Hematopoietic multipotent progenitor cell treated with erythropoietin and hydrocortisone succinate and interleukin-3 and kit ligand, for 4 days (in vitro differentiated cells): Measurements from ENCODE around the gene PCCA.
A peak's percentile ranks its signal among the peaks of the same experiment; 100 is the strongest.
"Not testable (repeated sequence)": the region's sequence is repeated elsewhere in the genome, so short reads cannot be mapped to it uniquely, and the experiment has no call there.

Source experiments
- DNase-seq: peaks from one replicate; pipeline ENCODE4 v3.0.0-alpha.2; 2015

PCCA gene

GRCh38 chr13:100560498-100561157, 471.7 kb downstream of the PCCA start:
- no peak for DNase-seq

GRCh38 chr13:100561158-100561499, 472.2 kb downstream of the PCCA start:
- DNase-seq, result no peak

- no peak for DNase-seq
Observed at GRCh38 chr13:100561599-100562204, 472.8 kb downstream of the PCCA start.

DNA sequence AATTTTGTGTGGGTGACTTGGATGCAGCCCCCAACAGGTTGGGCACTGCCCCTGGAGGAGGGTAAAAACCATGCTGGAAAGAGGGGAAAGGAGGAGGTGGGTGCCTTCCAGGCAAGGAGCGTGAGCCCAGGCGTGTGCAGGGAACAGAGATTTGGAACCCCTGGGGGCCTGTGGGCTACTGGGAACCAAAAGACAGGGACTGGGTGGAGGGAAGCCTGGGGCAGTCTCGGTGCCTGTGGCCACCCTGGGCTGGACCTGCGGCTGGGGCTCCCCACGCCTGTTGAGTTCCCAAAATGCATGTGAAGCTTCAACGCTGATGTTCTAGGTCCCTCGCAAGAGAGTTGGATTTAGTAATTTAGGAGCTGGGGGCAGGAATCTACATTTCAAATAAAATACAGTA, 474.9 kb downstream of the PCCA start:
- no peak for DNase-seq

- no peak for DNase-seq
Observed at GRCh38 chr13:100564444-100565223, 475.7 kb downstream of the PCCA start.

GRCh38 chr13:100565286-100565685, 476.4 kb downstream of the PCCA start:
- no peak for DNase-seq

- DNase-seq, result no peak
Observed at GRCh38 chr13:100566543-100566942, 477.6 kb downstream of the PCCA start.

GRCh38 chr13:100573121-100573520, 484.2 kb downstream of the PCCA start:
- DNase-seq, result peak; percentile 90

GRCh38 chr13:100577239-100577638, 488.3 kb downstream of the PCCA start:
- not testable (repeated sequence) for DNase-seq
